GM12878 (cell line): ENCODE data around the gene UBE2E1. TPM values are rescaled to one million over a fixed set of nuclear protein-coding genes. Genes with fewer than 3 reads are reported as not detected.

Experiments
- BMI1 ChIP-seq: fragments of 450-650 bp; IDR thresholded peaks from 2 replicates; pipeline ENCODE4 v1.6.1; 2016; ENCODE audit warnings: mild to moderate bottlenecking, moderate library complexity, borderline replicate concordance
- CEBPB ChIP-seq, 2 experiments: fragments of 150-350 bp in 1 of 2; IDR thresholded peaks; 2 replicates each; pipeline ENCODE4 v1.6.1; 2012 to 2014; ENCODE audit warnings: low read depth in 2 of 2, low read length in 2 of 2, borderline replicate concordance in 1 of 2, inconsistent platforms in 1 of 2
- DPF2 ChIP-seq: fragments of 450-650 bp; IDR thresholded peaks from 2 replicates; pipeline ENCODE4 v1.6.1; 2017; ENCODE audit warnings: mild to moderate bottlenecking
- EED ChIP-seq: sonication (generic); IDR thresholded peaks from 2 replicates; pipeline ENCODE4 v1.6.1; 2016; ENCODE audit warnings: antibody characterized with exemption, low read depth
- EGR1 ChIP-seq, 2 experiments: IDR thresholded peaks; 1 replicate in 1 of 2; 2 replicates in 1 of 2; pipeline ENCODE4 v1.6.1; 2011 to 2012; ENCODE audit warnings: low read depth in 2 of 2, low read length in 2 of 2, borderline replicate concordance in 1 of 2, mild to moderate bottlenecking in 1 of 2, moderate library complexity in 1 of 2
- FOXM1 ChIP-seq: IDR thresholded peaks from 2 replicates; pipeline ENCODE4 v1.6.1; 2012; ENCODE audit warnings: low read depth, mild to moderate bottlenecking, inconsistent platforms, low read length, moderate library complexity
- HDGF ChIP-seq: fragments of 450-650 bp; IDR thresholded peaks from 2 replicates; pipeline ENCODE4 v1.6.1; 2016; ENCODE audit warnings: antibody characterized with exemption
- JUND ChIP-seq: IDR thresholded peaks from 2 replicates; pipeline ENCODE4 v1.6.1; 2012; ENCODE audit warnings: low read depth, mild to moderate bottlenecking, low read length, improper control_type of control experiment, moderate library complexity
- MXI1 ChIP-seq: fragments of 150-350 bp; IDR thresholded peaks from 2 replicates; pipeline ENCODE4 v1.6.1; 2011; ENCODE audit warnings: low read depth, mild to moderate bottlenecking, inconsistent platforms, low read length, improper control_type of control experiment
- POU2F2 ChIP-seq: IDR thresholded peaks from 3 replicates; pipeline ENCODE4 v1.6.1; 2011; ENCODE audit warnings: low read depth, mild to moderate bottlenecking, low read length, borderline replicate concordance
- SMC3 ChIP-seq: IDR thresholded peaks from 2 replicates; pipeline ENCODE4 v1.6.1; 2011; ENCODE audit warnings: low read length, improper control_type of control experiment, borderline replicate concordance
- WRNIP1 ChIP-seq: IDR thresholded peaks from 2 replicates; pipeline ENCODE4 v1.6.1; 2011; ENCODE audit warnings: low read depth, low read length, improper control_type of control experiment, borderline replicate concordance
- YBX1 ChIP-seq: fragments of 450-650 bp; IDR thresholded peaks from 2 replicates; pipeline ENCODE4 v1.6.1; 2016; ENCODE audit warnings: antibody characterized with exemption
- YY1 ChIP-seq: IDR thresholded peaks from 2 replicates; pipeline ENCODE4 v1.6.1; 2011; ENCODE audit warnings: low read depth, mild to moderate bottlenecking, low read length
- ZZZ3 ChIP-seq: IDR thresholded peaks from 2 replicates; pipeline ENCODE4 v1.6.1; 2011; ENCODE audit warnings: low read depth; ENCODE audit not compliant: control insufficient read depth, insufficient read length
- polyA plus RNA-seq, 11 experiments: library from polyadenylated mRNA; depleted of rRNA in 4 of 11; unstranded in 6 of 11; stranded (reverse) in 5 of 11; fragments of >200 nt; fragmentation: Nextera tagmentation in 4 of 11; fragmentation: Illumina TruSeq in 1 of 11; extraction: Ambion mirVana in 4 of 11; extraction: Trizol in 1 of 11; gene quantifications; 1 replicate in 1 of 11; 2 replicates in 10 of 11; pipeline versions ENCODE4 v1.2.1 to v1.2.3, GENCODE V29; 2011 to 2016; ENCODE audit warnings: inconsistent platforms in 2 of 11, missing spikeins in 2 of 11, low read depth in 1 of 11
- total RNA-seq, 4 experiments: library from RNA; depleted of rRNA in 3 of 4; stranded (reverse); fragments of >200 nt in 3 of 4; fragmentation: Illumina TruSeq in 1 of 4; extraction: Trizol in 1 of 4; gene quantifications; 2 replicates each; pipeline versions ENCODE4 v1.2.1 to v1.2.3, GENCODE V29; 2013 to 2021
- TF ChIP-seq, protein P1 (sequence below): IDR thresholded peaks from 2 replicates; pipeline ENCODE4 v1.6.1; 2011; ENCODE audit warnings: borderline replicate concordance, low read depth, mild to moderate bottlenecking, moderate library complexity, mixed read lengths, low read length; ENCODE audit not compliant: insufficient read depth; ENCODE audit errors: extremely low read length
- TF ChIP-seq, protein P2 (sequence below): fragments of 450-650 bp; IDR thresholded peaks from 2 replicates; pipeline ENCODE4 v1.6.1; 2016; ENCODE audit warnings: mild to moderate bottlenecking
- TF ChIP-seq, protein P3 (sequence below): IDR thresholded peaks from 2 replicates; pipeline ENCODE4 v1.6.1; 2011; ENCODE audit warnings: low read depth, low read length, improper control_type of control experiment, borderline replicate concordance
- TF ChIP-seq, protein P4 (sequence below): IDR thresholded peaks from 2 replicates; pipeline ENCODE4 v1.6.1; 2012; ENCODE audit warnings: low read depth, low read length, improper control_type of control experiment
- TF ChIP-seq, protein P5 (sequence below): IDR thresholded peaks from 2 replicates; pipeline ENCODE4 v1.6.1; 2012; ENCODE audit warnings: low read depth, low read length, improper control_type of control experiment
- TF ChIP-seq, protein P6 (sequence below): IDR thresholded peaks from 2 replicates; pipeline ENCODE4 v1.6.1; 2012; ENCODE audit warnings: mild to moderate bottlenecking, low read depth, low read length

Gene UBE2E1
- total and polyA plus RNA-seq, 10 of the 15 experiments (the other 5 are each of a cell fraction or from before 2014, with no cell fraction given) = 18.7 to 425 (median 147) TPM

DNA sequence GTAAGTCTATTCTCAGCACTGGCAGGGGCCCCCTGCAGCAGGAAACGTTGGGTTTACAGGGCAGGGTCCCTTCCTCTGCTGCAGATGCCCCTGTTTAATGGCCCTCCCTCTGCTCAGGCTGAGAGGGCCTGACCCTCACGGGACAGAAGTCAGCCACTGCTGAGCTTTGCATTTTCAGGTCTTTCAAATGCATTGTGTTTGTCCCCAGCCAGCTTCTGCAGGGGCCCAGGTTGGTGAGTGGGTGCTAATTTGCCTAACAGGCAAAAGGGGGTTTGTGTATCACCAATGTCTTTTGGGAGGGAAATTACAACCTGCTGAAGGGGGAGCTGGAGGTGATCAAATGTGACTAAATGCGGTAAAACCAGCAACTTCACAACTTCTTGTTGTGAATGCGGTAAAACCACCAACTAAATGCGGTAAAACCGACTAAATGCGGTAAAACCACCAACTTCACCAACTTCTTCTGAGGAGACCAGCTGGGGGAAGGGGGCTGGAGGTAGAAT lies 44.8 kb upstream of the UBE2E1 start (continued):
- no peak for TF ChIP-seq CEBPB (IDR thresholded peaks at IDR 0.05; ENCODE audit: borderline replicate concordance in 1 of 2, low read depth in 2 of 2, low read length in 2 of 2)
- TF ChIP-seq ZZZ3 = no peak
- peak; percentile 93; the same call in 2 of the 3 replicates for TF ChIP-seq POU2F2
- TF ChIP-seq, protein P1, sequence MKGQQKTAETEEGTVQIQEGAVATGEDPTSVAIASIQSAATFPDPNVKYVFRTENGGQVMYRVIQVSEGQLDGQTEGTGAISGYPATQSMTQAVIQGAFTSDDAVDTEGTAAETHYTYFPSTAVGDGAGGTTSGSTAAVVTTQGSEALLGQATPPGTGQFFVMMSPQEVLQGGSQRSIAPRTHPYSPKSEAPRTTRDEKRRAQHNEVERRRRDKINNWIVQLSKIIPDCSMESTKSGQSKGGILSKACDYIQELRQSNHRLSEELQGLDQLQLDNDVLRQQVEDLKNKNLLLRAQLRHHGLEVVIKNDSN = no peak
- TF ChIP-seq SMC3 = 0 out of 2 replicates have a peak, but pooled peaks have one; percentile 3
- TF ChIP-seq, protein P2, sequence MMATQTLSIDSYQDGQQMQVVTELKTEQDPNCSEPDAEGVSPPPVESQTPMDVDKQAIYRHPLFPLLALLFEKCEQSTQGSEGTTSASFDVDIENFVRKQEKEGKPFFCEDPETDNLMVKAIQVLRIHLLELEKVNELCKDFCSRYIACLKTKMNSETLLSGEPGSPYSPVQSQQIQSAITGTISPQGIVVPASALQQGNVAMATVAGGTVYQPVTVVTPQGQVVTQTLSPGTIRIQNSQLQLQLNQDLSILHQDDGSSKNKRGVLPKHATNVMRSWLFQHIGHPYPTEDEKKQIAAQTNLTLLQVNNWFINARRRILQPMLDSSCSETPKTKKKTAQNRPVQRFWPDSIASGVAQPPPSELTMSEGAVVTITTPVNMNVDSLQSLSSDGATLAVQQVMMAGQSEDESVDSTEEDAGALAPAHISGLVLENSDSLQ = no peak
- TF ChIP-seq MXI1 = 0 out of 2 replicates have a peak, but pooled peaks have one; percentile 27
- no peak for TF ChIP-seq EGR1 (IDR thresholded peaks at IDR 0.05; ENCODE audit: borderline replicate concordance in 1 of 2, low read depth in 2 of 2, low read length in 2 of 2)
- TF ChIP-seq FOXM1 = peak; percentile 88; the same call in 1 of the 2 replicates
- TF ChIP-seq BMI1 = no peak
- TF ChIP-seq YBX1 = no peak
- TF ChIP-seq, protein P3, sequence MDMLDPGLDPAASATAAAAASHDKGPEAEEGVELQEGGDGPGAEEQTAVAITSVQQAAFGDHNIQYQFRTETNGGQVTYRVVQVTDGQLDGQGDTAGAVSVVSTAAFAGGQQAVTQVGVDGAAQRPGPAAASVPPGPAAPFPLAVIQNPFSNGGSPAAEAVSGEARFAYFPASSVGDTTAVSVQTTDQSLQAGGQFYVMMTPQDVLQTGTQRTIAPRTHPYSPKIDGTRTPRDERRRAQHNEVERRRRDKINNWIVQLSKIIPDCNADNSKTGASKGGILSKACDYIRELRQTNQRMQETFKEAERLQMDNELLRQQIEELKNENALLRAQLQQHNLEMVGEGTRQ = no peak
- TF ChIP-seq, protein P4, sequence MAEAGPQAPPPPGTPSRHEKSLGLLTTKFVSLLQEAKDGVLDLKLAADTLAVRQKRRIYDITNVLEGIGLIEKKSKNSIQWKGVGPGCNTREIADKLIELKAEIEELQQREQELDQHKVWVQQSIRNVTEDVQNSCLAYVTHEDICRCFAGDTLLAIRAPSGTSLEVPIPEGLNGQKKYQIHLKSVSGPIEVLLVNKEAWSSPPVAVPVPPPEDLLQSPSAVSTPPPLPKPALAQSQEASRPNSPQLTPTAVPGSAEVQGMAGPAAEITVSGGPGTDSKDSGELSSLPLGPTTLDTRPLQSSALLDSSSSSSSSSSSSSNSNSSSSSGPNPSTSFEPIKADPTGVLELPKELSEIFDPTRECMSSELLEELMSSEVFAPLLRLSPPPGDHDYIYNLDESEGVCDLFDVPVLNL = no peak
- TF ChIP-seq, protein P5, sequence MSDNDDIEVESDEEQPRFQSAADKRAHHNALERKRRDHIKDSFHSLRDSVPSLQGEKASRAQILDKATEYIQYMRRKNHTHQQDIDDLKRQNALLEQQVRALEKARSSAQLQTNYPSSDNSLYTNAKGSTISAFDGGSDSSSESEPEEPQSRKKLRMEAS = 0 out of 2 replicates have a peak, but pooled peaks have one; percentile 24
- TF ChIP-seq WRNIP1 = no peak
- TF ChIP-seq, protein P6, sequence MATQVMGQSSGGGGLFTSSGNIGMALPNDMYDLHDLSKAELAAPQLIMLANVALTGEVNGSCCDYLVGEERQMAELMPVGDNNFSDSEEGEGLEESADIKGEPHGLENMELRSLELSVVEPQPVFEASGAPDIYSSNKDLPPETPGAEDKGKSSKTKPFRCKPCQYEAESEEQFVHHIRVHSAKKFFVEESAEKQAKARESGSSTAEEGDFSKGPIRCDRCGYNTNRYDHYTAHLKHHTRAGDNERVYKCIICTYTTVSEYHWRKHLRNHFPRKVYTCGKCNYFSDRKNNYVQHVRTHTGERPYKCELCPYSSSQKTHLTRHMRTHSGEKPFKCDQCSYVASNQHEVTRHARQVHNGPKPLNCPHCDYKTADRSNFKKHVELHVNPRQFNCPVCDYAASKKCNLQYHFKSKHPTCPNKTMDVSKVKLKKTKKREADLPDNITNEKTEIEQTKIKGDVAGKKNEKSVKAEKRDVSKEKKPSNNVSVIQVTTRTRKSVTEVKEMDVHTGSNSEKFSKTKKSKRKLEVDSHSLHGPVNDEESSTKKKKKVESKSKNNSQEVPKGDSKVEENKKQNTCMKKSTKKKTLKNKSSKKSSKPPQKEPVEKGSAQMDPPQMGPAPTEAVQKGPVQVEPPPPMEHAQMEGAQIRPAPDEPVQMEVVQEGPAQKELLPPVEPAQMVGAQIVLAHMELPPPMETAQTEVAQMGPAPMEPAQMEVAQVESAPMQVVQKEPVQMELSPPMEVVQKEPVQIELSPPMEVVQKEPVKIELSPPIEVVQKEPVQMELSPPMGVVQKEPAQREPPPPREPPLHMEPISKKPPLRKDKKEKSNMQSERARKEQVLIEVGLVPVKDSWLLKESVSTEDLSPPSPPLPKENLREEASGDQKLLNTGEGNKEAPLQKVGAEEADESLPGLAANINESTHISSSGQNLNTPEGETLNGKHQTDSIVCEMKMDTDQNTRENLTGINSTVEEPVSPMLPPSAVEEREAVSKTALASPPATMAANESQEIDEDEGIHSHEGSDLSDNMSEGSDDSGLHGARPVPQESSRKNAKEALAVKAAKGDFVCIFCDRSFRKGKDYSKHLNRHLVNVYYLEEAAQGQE = no peak
- TF ChIP-seq DPF2 = peak; percentile 91
- no peak for TF ChIP-seq HDGF
- peak; percentile 89 for TF ChIP-seq EED
- no peak for TF ChIP-seq JUND
- TF ChIP-seq YY1 = no peak
